ENCODE results near the gene ABHD17B.

The ABHD17B gene

GRCh38 chr9:71929791-71930440 is 18.9 kb upstream of the ABHD17B start:
- H3K79me2 ChIP-seq (ENCODE audit: control insufficient read depth, insufficient read depth, low read length, unreplicated experiment): peaks cover 21% of the 10 kb centered on the region
- no peak overlapping the region for H3K27ac ChIP-seq (ENCODE audit: low read depth, low read length)
- H3K4me3 ChIP-seq (ENCODE audit: low read depth, low read length): no peak overlapping the region

GRCh38 chr9:71929223-71929622 is 18.2 kb upstream of the ABHD17B start:
- H3K4me3 ChIP-seq (ENCODE audit: low read depth, low read length): no peak overlapping the region
- H3K4me1 ChIP-seq (ENCODE audit: control insufficient read depth, insufficient read depth, low read length, unreplicated experiment): peaks cover 9% of the 10 kb centered on the region
- peaks cover 3% of the 10 kb centered on the region; the same call in 1 of the 2 replicates for H3K36me3 ChIP-seq (ENCODE audit: insufficient read depth, low read length)
- no peak overlapping the region for H3K27ac ChIP-seq (ENCODE audit: low read depth, low read length)
- H2AFZ ChIP-seq (ENCODE audit: low read length, unreplicated experiment): no peak overlapping the region
- H3K79me2 ChIP-seq (ENCODE audit: control insufficient read depth, insufficient read depth, low read length, unreplicated experiment): peaks cover 25% of the 10 kb centered on the region
- H3K27me3 ChIP-seq (ENCODE audit: insufficient read depth, low read length): no peaks in the 10 kb centered on the region

More at GRCh38 chr9:71929791-71930440, 18.9 kb upstream of the ABHD17B start:
- Histone ChIP-seq H3K4me1 (ENCODE audit: control insufficient read depth, insufficient read depth, low read length, unreplicated experiment) (peaks cover 9% of the 10 kb centered on the region), H3K27me3 (ENCODE audit: insufficient read depth, low read length) (no peaks in the 10 kb centered on the region), H2AFZ (ENCODE audit: low read length, unreplicated experiment) (no peak overlapping the region), H3K36me3 (ENCODE audit: insufficient read depth, low read length) (peaks cover 3% of the 10 kb centered on the region; the same call in 1 of the 2 replicates)

- Histone ChIP-seq H2AFZ (ENCODE audit: low read length, unreplicated experiment) (no peak overlapping the region), H3K27me3 (ENCODE audit: insufficient read depth, low read length) (no peaks in the 10 kb centered on the region), H3K4me1 (ENCODE audit: control insufficient read depth, insufficient read depth, low read length, unreplicated experiment) (peaks cover 9% of the 10 kb centered on the region), H3K27ac (ENCODE audit: low read depth, low read length) (no peak overlapping the region), H3K4me3 (ENCODE audit: low read depth, low read length) (no peak overlapping the region), H3K36me3 (ENCODE audit: insufficient read depth, low read length) (peaks cover 3% of the 10 kb centered on the region; the same call in 1 of the 2 replicates), H3K79me2 (ENCODE audit: control insufficient read depth, insufficient read depth, low read length, unreplicated experiment) (peaks cover 28% of the 10 kb centered on the region)
These were observed 17.8 kb upstream of the ABHD17B start for GRCh38 chr9:71928806-71929205.

- H3K79me2 ChIP-seq (ENCODE audit: control insufficient read depth, insufficient read depth, low read length, unreplicated experiment): peaks cover 33% of the 10 kb centered on the region
- H2AFZ ChIP-seq (ENCODE audit: low read length, unreplicated experiment): no peak overlapping the region
- H3K4me1 ChIP-seq (ENCODE audit: control insufficient read depth, insufficient read depth, low read length, unreplicated experiment): peaks cover 9% of the 10 kb centered on the region
- H3K36me3 ChIP-seq (ENCODE audit: insufficient read depth, low read length): peaks cover 3% of the 10 kb centered on the region; the same call in 1 of the 2 replicates
- H3K27ac ChIP-seq (ENCODE audit: low read depth, low read length): no peak overlapping the region
- no peak overlapping the region for H3K4me3 ChIP-seq (ENCODE audit: low read depth, low read length)
- H3K27me3 ChIP-seq (ENCODE audit: insufficient read depth, low read length): no peaks in the 10 kb centered on the region
These were observed 17.4 kb upstream of the ABHD17B start for GRCh38 chr9:71928376-71928775.

GRCh38 chr9:71925834-71926233 is 14.8 kb upstream of the ABHD17B start:
- no peaks in the 10 kb centered on the region for H3K36me3 ChIP-seq (ENCODE audit: insufficient read depth, low read length)
- no peak overlapping the region for H3K27ac ChIP-seq (ENCODE audit: low read depth, low read length)
- H3K27me3 ChIP-seq (ENCODE audit: insufficient read depth, low read length): no peaks in the 10 kb centered on the region
- H3K4me3 ChIP-seq (ENCODE audit: low read depth, low read length): no peak overlapping the region
- peaks cover 40% of the 10 kb centered on the region for H3K79me2 ChIP-seq (ENCODE audit: control insufficient read depth, insufficient read depth, low read length, unreplicated experiment)
- H2AFZ ChIP-seq (ENCODE audit: low read length, unreplicated experiment): no peak overlapping the region
- peaks cover 17% of the 10 kb centered on the region for H3K4me1 ChIP-seq (ENCODE audit: control insufficient read depth, insufficient read depth, low read length, unreplicated experiment)

GRCh38 chr9:71924576-71924975 is 13.6 kb upstream of the ABHD17B start:
- Histone ChIP-seq H3K79me2 (ENCODE audit: control insufficient read depth, insufficient read depth, low read length, unreplicated experiment) (peaks cover 42% of the 10 kb centered on the region), H3K4me1 (ENCODE audit: control insufficient read depth, insufficient read depth, low read length, unreplicated experiment) (peaks cover 17% of the 10 kb centered on the region), H2AFZ (ENCODE audit: low read length, unreplicated experiment) (no peak overlapping the region), H3K27me3 (ENCODE audit: insufficient read depth, low read length) (no peaks in the 10 kb centered on the region), H3K4me3 (ENCODE audit: low read depth, low read length) (no peak overlapping the region), H3K36me3 (ENCODE audit: insufficient read depth, low read length) (no peaks in the 10 kb centered on the region), H3K27ac (ENCODE audit: low read depth, low read length) (no peak overlapping the region)

GRCh38 chr9:71921190-71921814 is 10.3 kb upstream of the ABHD17B start:
- no peaks in the 10 kb centered on the region for H3K36me3 ChIP-seq (ENCODE audit: insufficient read depth, low read length)
- H3K4me1 ChIP-seq (ENCODE audit: control insufficient read depth, insufficient read depth, low read length, unreplicated experiment): peaks cover 8% of the 10 kb centered on the region
- no peak overlapping the region for H3K27ac ChIP-seq (ENCODE audit: low read depth, low read length)
- no peak overlapping the region for H2AFZ ChIP-seq (ENCODE audit: low read length, unreplicated experiment)
- H3K79me2 ChIP-seq (ENCODE audit: control insufficient read depth, insufficient read depth, low read length, unreplicated experiment): peaks cover 68% of the 10 kb centered on the region
- H3K27me3 ChIP-seq (ENCODE audit: insufficient read depth, low read length): no peaks in the 10 kb centered on the region
- H3K4me3 ChIP-seq (ENCODE audit: low read depth, low read length): no peak overlapping the region

- no peak overlapping the region for H3K4me3 ChIP-seq (ENCODE audit: low read depth, low read length)
- peaks cover 8% of the 10 kb centered on the region for H3K4me1 ChIP-seq (ENCODE audit: control insufficient read depth, insufficient read depth, low read length, unreplicated experiment)
- H3K79me2 ChIP-seq (ENCODE audit: control insufficient read depth, insufficient read depth, low read length, unreplicated experiment): peaks cover 71% of the 10 kb centered on the region
- no peaks in the 10 kb centered on the region for H3K27me3 ChIP-seq (ENCODE audit: insufficient read depth, low read length)
- no peaks in the 10 kb centered on the region for H3K36me3 ChIP-seq (ENCODE audit: insufficient read depth, low read length)
- H3K27ac ChIP-seq (ENCODE audit: low read depth, low read length): no peak overlapping the region
- H2AFZ ChIP-seq (ENCODE audit: low read length, unreplicated experiment): no peak overlapping the region
These were observed 9.6 kb upstream of the ABHD17B start for GRCh38 chr9:71920456-71921189.

GRCh38 chr9:71918419-71918818 is 7.4 kb upstream of the ABHD17B start:
- H3K79me2 ChIP-seq (ENCODE audit: control insufficient read depth, insufficient read depth, low read length, unreplicated experiment): peaks cover 75% of the 10 kb centered on the region
- no peak overlapping the region for H3K4me3 ChIP-seq (ENCODE audit: low read depth, low read length)

GRCh38 chr9:71916834-71917534 is 6.0 kb upstream of the ABHD17B start:
- Histone ChIP-seq H3K27me3 (ENCODE audit: insufficient read depth, low read length) (no peaks in the 10 kb centered on the region), H3K4me3 (ENCODE audit: low read depth, low read length) (no peak overlapping the region), H3K4me1 (ENCODE audit: control insufficient read depth, insufficient read depth, low read length, unreplicated experiment) (peaks cover 18% of the 10 kb centered on the region), H3K36me3 (ENCODE audit: insufficient read depth, low read length) (no peaks in the 10 kb centered on the region), H2AFZ (ENCODE audit: low read length, unreplicated experiment) (no peak overlapping the region), H3K79me2 (ENCODE audit: control insufficient read depth, insufficient read depth, low read length, unreplicated experiment) (peaks cover 77% of the 10 kb centered on the region), H3K27ac (ENCODE audit: low read depth, low read length) (no peak overlapping the region)

More at GRCh38 chr9:71918419-71918818, 7.4 kb upstream of the ABHD17B start:
- H3K27me3 ChIP-seq (ENCODE audit: insufficient read depth, low read length): no peaks in the 10 kb centered on the region
- H2AFZ ChIP-seq (ENCODE audit: low read length, unreplicated experiment): no peak overlapping the region
- H3K4me1 ChIP-seq (ENCODE audit: control insufficient read depth, insufficient read depth, low read length, unreplicated experiment): peaks cover 9% of the 10 kb centered on the region
- no peaks in the 10 kb centered on the region for H3K36me3 ChIP-seq (ENCODE audit: insufficient read depth, low read length)
- H3K27ac ChIP-seq (ENCODE audit: low read depth, low read length): no peak overlapping the region

Data from ACC112 (cell line).